ENCODE measurements around the gene CYB561A3.

GRCh38 chr11:61378713-61379313 is 17.1 kb upstream of the CYB561A3 start:
- no peak for TF ChIP-seq CTCF (IDR thresholded peaks at IDR 0.05 in 8 of 11, conservative IDR thresholded peaks at IDR 0.05 in 3 of 11)
- TF ChIP-seq POLR2A (IDR thresholded peaks at IDR 0.05): no peak

All from spleen (tissue), 7 donors.